GM18502 (cell line): ENCODE data around the gene IDH2.
"Not testable (repeated sequence)": the region's sequence is repeated elsewhere in the genome, so short reads cannot be mapped to it uniquely, and the experiment has no call there.

ENCODE experiments used
- ATAC-seq: cut with Tn5 transposase; IDR thresholded peaks from one replicate; pipeline ENCODE4 v1.9.1; 2021; ENCODE audit warnings: mild to moderate bottlenecking; ENCODE audit not compliant: unreplicated experiment, poor library complexity

IDH2 gene

DNA sequence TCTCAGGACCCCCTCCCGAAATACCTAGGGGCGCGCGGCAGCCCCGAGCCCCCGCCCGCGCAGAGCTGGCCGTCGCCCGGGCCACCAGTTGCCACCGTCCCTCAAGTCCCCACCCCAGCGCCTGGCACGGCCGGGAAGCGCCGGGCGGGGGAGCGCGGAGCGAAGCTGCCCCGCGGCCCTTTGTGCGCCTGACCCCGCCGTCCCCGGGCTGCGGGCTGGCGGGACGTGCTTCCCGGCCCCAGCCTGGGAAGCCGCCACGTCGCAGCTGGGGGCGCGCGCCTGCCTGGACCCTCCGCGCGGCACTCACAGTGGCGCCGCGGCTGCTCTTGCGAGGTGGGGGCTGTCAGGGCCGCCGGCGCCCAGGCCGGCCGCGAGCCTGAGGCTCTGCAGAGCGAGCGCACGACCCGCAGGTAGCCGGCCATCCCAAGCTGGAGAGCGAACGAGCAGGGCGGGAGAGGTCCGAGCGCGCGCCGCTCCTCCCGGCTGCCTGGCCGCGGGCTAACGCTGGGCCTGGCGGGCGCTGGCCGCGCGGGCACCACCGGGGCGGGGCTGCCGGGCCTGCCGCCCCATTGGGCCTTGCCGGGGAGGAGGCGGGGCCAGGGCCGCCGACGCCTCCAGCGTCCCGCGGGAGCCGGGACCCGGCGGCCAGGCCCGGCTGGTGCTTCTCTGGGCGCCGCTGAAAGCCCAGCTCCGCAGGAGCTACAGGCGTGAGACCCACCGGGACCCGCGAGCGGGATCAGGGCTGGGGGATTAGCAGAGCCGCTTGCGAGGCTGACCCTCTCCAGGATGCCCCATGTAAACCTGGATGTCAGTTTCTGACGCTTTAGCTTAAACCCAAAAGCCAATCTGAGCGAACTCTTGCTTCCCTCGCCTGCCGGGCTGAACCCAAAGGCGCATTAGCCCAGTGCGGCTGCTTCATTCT, at the start of gene IDH2:
Gene IDH2, minus strand, starts transcription at position 500 of the 922 bp plus-strand sequence. Its CDS starts 78 bp downstream, at position 422.
- ATAC-seq: peak; percentile 63

DNA sequence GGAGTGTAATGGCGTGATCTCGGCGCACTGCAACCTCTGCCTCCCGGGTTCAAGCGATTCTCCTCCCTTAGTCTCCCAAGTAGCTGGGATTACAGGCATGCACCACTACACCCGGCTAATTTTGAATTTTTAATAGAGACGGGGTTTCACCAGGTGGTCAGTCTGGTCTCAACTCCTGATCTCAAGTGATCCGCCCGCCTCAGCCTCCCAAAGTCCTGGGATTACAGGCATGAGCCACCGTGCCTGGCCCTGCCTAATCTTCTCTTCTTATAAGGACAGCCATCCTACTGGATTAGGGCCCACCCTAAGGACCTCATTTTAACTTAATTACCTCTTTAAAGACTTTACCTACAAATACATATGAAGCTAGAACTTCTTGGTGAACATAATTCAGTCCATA, 48.3 kb upstream of the IDH2 start:
- ATAC-seq: not testable (repeated sequence)

DNA sequence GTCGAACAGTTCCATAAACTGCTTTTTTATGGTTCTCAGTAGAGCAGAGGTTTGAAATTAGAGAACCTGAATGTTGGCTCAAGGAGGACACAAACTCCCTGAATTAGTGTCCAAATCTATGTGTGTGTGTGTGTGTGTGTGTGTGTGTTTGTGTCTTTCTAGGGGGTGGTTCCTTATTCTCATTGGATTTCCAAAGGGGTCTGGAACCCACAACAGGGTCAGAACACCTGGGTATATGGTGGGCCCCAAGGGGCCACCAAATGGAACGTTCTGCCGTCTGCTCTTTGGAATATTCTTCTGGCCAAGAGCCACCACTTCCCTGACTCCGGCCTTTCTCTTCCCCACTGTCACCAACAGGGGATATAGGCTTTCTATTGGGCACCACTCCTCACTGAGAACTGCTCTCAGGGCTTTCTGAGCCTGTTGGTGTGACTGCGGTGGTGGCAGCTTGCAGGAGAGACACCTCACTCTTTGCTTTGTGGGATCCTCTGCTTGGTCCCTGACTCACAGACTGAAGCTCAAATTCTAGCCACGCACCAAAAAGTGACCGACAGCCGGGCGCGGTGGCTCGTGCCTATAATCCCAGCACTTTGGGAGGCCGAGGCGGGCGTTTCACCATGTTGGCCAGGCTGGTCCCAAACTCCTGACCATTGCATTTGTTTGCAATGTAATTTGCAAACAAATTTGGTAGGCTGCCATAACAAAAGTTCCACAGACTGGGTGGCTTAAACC, 47.5 kb upstream of the IDH2 start:
- no peak for ATAC-seq

DNA sequence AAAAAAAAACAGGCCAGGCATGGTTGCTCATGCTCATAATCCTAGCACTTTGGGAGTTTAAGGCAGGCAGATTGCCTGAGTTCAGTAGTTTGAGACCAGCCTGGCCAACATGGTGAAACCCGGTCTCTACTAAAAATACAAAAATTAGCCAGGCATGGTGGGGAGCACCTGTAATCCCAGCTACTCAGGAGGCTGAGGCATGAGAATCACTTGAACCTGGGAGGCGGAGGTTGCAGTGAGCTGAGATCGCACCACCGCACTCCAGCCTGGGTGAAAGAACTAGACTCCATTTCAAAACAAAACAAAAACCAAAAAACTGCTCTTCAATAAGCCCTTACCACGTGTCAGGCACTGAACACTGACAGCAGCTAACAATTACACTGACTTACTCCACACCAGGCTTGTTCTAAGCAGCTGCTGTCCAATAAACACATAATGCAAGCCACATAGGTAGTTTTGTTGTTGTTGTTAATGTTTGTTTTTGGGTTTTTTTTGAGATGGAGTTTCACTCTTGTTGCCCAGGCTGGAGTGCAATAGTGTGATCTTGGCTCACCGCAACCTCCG, 44.0 kb upstream of the IDH2 start:
- not testable (repeated sequence) for ATAC-seq

DNA sequence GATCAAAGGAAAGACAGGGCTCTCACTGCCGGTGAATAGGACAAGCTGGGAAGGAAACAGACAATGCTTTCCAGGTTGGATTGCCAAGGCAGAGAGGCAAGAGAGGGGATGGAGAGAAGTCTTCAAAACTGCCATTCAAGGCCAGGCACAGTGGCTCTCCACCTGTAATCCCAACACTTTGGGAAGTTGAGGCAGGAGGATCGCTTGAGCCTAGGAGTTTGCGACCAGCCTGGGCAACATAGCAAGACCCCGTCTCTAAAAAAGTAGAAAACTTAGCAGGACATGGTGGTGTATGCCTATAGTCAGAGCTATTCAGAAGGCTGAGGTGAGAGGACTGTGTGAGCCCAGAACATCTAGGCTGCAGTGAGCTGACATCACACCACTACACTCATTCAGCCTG, 43.5 kb upstream of the IDH2 start:
- ATAC-seq: no peak

DNA sequence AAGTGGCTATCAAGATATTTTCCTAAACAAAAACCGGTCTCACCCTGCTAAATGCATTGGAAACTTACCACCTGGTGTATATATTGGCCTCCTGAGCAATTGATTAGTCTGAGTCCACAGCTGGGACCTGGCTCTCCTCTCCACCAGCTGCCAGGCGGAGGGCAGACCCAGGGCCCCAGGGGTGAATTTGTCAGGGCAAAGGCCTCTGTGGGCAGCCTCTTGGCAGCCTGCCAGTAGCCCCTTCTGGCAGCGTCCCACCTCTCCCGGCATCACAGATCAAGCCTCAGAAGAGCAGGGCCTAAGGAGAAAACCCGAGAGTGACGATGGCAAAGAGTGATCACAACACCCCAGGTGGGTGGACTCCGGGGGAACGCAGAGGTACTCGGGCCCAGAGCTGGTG, 43.0 kb upstream of the IDH2 start:
- ATAC-seq: no peak

DNA sequence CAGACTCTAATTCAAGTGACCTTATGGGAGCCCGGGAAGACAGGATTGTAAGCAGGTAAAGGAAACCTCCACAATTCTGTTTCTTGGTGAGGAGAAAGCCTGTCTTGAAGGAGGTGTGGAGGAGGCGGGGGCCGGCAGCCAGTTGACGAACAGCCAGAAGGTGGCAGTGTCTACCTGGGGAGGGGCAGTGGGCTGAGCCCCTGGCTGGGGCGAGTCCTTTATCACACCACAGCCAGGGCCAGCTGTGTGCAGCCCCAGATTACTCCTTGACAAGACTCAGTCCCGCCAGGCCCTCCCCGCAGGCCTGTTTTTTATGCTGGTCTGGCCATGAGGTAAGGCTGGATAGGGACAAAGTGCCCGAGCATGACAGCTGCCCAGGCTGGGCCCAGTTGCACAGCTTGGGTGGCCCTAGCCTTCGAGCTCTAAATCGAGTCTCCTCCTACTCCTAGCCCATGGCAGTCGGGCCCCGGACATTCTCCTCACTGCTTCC, 40.9 kb upstream of the IDH2 start:
- peak; percentile 75 for ATAC-seq

DNA sequence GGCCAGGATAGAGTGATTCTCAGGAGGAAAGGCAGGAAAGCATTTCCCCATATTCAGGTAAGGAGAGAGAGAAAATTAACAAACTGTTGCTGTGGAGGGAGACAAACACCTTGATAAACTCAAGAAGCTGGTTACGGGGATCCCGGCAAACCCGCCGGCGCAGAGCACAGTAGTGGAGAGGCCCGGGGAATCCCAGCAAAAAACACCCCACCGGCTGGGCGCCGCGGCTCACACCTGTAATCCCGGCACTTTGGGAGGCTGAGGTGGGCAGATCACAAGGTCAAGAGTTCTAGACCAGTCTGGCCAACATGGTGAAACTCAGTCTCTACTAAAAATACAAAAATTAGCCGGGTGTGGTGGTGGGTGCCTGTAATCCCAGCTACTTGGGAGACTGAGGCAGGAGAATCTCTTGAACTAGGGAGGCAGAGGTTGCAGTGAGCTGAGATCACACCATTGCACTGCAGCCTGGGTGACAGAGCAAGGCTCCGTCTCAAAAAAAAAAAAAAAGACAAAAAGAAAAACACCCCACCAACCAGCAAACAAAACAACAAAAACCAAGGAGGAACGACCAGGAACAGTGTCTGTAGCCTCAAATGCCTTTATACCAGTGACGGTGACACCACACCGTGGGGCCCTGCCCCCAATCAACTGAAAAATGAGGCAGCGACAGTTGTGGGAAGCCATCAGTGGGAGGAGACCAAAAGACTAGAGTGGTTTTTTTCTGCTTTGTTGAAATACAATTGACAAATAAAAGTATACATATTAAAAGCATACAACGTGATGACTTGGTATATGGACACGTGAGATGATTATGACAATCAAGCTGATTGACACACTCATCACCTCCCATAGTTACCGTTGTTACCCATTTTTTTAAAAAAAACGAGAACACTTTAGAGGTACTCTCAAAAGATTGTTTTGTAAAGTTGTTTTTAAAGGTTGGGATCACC, 40.2 kb upstream of the IDH2 start:
- ATAC-seq: no peak

DNA sequence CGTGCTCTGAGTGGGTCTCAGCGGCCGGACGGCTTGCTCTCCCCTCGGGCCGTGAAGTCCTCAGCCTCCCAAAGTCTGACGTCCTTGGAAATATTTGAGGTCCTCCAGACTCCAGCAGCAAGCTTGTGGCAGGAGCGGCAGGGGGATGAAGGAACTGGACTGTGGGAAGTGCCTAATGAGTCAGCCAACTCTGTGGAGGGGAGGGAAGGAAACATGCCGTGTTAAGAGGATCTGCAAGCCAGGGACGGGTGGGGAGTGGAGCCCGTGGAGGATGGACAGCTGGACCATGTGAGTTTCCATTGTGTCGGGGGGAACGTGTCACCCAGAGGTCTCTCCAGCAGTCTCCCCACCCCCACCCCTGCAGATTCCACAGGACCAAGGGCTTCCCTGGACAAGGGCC, 39.4 kb upstream of the IDH2 start:
- ATAC-seq: no peak

- not testable (repeated sequence) for ATAC-seq
Measured at GRCh38 chr15:90139549-90139948, 37.3 kb upstream of the IDH2 start.

DNA sequence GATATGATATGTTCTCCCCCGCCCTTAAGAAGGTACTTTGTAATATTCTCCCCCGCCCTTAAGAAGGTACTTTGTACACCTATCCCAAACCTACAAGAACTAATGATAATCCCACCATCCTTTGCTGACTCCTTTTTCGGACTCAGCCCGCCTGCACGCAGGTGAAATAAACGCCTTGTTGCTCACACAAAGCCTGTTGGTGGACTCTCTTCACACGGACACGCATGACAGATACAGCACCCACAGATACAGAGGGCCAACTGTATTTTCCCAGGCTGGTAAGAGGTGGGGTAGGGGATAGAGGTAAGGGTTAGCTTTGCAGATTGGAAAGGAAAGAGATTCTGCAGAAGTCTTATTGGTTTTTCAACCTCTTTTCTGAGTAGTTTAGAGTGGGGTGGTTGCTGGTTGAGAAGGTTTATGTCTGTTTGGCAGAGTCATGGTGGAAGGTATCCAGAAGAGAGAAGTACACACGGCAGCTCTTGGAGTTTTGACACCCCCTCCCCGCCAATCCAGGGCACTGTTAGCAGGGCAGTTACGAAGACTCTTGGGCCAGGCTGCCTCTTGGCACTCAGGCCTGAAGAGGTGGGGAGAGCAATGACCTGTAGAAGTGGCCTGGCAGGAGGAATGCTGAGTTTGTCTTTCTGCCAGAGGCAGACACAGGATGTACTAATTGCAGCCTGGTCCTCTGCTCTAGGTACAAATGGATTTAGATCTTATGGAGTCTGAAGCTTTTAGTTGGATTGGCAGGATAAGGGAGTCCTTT, 36.0 kb upstream of the IDH2 start:
- ATAC-seq: no peak

- no peak for ATAC-seq
Measured at GRCh38 chr15:90132437-90132836, 30.2 kb upstream of the IDH2 start.

- ATAC-seq: no peak
Measured at GRCh38 chr15:90131848-90132247, 29.6 kb upstream of the IDH2 start.

DNA sequence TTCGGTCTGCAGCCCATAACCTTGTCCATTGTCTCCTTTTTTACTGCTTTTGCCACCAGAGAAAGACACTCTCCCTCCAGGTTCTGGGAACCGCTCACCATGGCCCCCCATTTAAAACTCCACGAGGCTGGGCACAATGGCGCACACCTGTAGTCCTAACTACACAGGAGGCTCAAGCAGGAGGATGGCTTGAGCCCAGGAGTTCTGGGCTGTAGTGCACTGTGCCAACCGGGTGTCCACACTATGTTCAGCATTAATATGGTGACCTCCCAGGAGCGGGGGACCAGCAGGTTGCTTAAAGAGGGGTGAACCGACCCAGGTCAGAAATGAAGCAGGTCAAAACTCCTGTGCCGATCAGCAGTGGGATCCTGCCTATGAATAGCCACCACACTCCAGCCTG, 28.0 kb upstream of the IDH2 start:
- no peak for ATAC-seq

DNA sequence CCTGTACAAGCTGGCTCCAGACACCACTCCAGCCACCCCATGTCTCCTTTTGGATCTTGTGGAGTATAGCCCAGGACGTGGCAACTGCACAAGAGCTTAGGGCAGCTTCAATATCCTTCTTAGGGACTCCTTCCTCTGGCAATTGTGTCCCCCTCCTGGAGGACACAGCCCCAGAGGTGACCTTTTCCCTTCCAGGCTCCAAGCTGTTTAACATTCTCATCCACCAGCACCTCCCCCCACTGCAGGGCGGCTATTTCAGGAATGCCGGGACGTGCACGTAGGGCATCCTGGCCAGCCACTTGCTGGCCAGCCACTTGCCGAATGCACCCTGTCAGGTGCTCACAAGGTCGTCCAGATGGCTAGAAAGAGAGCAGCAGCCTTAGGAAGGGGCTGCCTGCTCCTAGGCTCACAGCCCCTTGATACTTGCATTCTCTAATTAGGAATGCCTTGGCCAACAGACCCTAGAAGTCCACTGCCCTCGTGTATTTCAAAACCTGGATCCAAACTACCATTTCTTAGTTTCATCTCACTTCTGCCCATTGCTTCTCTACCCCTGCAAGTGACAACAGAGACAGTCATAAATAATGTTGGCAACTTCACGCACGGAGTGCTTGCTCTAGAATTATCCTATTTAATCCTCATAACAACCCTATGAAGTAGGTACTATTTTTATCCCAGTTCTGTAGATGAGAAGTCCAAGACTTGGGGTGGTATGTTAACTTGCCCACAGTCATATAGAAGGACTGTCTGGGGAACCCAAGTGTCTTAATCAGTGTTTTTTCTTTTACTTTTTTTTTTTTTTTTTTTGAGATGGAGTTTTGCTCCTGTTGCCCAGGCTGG, 24.5 kb upstream of the IDH2 start:
- no peak for ATAC-seq

GRCh38 chr15:90126022-90126421, 23.8 kb upstream of the IDH2 start:
- no peak for ATAC-seq

GRCh38 chr15:90124507-90124906, 22.2 kb upstream of the IDH2 start:
- ATAC-seq: no peak

DNA sequence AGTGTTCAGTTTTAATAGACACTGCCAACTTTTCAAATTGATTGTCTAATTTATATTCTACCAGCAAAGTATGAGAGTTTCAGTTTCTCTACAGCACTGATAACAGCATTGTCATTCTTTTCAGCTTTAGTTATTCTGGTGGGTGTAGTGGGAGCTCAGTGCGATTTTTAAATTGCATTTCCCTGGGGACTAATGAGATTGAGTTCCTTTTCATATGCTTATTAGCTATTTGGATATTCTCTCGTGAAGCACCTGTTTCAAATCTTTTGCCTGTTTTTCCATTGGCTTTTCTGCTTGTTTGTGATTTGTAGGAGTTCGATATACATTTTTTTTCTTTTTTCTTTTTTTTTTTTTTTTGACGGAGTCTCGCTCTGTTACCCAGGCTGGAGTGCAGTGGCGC, 18.8 kb upstream of the IDH2 start:
- no peak for ATAC-seq
